GM18858 (cell line): Measurements from ENCODE around the gene MSI2.

Source experiments
- ATAC-seq: cut with Tn5 transposase; IDR thresholded peaks from one replicate; pipeline ENCODE4 v1.9.1; 2021; ENCODE audit not compliant: unreplicated experiment

The MSI2 gene

DNA sequence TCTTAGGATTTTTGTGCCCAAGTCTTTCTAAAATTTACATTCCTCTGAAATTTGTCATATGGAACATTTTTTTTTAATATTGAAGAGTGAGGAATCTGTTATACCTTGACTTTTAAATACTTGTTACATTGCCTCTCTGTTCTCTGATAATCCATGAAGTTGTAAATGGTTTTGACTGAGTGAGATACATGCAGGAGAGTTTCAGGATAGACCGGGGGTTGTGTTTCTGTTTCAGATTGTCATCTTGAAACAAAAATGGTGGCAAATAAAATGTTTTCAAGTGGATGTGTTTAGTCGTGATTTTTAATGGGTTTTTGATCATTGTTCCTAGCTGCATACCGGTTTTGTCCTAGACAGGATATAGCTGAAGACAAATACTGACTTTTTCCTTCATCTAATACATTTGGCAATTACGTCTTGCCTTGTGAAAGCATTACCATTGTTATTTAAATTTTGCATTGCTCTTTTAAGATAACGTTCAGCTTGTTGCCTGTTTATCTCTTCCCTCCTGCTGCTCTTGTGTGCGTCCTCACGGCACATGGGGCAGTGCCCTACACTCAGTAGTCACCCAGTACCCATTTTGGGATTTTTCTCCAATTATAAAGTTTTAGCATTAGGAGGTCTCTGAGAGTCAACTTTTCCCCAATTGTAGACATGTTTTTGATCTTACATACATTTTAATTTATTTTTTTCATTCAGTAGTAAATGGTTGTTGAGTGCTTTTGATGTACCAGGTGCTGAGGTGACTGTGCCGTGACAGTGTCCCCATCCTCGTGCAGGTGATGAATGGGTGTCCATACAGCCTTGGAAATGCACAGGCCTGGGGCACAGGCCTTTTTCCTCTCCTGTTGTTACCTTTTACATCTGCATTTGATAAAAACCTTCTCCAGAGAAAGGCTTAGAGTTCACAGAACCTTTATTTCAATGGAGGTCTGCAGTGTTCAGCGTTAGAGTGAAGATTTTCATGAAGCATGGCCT lies 169.9 kb downstream of the MSI2 start:
- ATAC-seq: no peak

DNA sequence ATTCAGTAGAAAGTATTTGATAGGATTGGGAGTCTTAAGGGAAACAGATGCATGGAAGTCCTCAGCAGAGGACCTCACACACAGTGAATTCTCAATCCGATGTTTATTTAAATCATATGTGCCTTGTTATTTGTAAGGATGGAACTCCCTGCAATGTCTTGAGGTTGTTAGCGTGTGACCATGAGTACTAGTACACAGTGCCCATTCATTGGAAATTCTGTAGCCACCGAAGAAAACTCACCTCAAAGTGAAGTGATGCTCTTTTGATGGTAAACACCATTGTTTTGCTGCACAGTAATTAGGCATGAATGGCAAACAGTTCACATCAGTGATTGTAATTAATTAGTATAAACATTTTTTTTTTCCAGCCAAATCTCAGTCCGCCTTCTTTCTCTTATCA lies 173.6 kb downstream of the MSI2 start:
- no peak for ATAC-seq

- no peak for ATAC-seq
Measured at GRCh38 chr17:57431415-57431814, 175.1 kb downstream of the MSI2 start.

DNA sequence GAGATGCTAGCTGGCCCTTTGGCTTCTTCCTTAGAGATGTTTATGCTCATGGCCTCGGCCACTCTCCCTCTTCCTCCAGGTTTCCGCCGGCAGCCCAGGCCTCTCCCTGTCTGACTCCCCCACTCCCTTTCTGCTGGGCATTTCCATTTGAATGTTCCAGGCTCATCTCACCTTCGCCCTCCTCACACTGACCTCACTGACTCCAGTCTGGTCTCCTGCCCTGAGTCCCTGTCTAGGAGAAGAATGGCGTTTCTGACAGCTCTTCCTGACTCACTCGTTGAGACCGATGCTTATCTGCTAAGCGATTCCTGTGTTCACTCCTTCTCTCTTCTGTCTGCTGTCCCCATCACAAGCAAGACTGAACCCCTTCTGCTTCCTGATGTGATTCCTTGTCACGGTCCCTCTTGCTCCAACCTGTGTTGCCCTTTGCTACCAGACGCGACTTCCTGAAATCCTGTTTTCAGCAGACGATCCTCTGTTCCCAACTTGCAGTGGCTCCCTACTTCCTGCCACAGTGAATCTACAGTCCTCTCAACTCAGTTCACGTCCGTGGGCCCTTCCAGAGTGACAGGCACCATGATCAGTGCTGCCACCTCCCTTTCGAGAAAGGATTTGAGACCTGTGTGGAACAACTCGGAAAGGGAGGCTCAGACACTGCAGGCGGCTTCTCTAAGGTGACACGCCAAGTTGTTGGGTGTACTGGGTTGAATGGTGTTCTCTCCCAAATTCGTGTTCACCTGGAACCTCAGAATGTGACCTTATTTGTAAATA lies 176.4 kb downstream of the MSI2 start:
- no peak for ATAC-seq

- ATAC-seq: no peak
Measured at GRCh38 chr17:57433452-57433851, 177.1 kb downstream of the MSI2 start.

DNA sequence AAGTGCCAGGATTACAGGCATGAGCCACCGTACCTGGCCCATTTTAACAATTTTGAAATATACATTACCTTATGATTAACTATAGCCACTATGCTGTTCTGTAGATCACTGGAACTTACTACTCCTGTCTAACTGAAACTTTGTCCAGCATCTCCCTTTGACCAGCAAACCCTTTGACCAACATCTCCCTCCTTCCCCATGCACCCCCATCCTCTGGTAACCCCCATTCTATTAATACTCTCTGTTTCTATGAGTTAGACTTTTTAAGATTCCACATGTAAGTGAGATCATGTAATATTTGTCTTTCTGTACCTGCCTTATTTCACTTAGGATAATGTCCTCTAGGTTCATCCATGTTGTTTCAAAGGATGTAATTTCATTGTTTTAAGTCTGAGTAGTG lies 178.0 kb downstream of the MSI2 start:
- no peak for ATAC-seq

DNA sequence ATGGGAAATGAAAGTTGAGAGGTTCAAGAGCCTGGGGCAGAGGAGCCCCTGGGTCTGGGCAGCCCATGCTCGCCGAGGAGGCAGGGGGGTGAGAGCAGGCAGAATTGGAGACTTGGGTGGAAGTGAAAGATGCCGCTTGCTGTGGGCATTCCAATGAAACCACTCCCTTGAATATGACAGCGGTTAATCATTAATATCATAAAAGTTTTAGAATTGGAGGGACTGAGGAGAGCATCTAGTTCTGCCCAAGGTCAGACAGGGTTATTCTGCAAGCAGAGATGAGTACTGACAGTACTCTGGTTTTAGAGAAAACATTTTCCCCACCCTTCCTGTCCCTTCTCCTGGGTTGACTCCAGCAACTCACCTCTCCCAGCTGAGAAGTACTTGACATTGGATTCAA lies 180.2 kb downstream of the MSI2 start:
- ATAC-seq: no peak

GRCh38 chr17:57438066-57438731 lies 181.9 kb downstream of the MSI2 start:
- no peak for ATAC-seq

GRCh38 chr17:57439651-57440050 lies 183.3 kb downstream of the MSI2 start:
- no peak for ATAC-seq

GRCh38 chr17:57440522-57441269 lies 184.4 kb downstream of the MSI2 start:
- peak; percentile 32 for ATAC-seq

DNA sequence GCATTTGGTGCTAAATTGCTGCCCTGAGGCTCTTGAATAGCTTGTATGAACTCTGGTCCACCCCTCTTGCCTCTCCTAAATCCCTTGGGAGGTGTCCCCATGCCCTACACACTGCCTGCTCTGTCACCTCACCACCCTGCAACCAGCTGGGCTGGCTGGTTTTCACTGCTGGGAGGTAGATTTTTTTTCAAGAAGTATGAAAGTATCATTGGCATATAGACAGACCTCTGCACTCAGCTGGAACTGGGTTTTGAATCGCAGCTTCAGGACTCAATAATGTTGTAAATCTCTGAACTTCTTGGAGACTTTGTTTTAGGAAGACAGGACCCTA lies 184.9 kb downstream of the MSI2 start:
- ATAC-seq: peak; percentile 33

- no peak for ATAC-seq
Measured at GRCh38 chr17:57442401-57442823, 186.1 kb downstream of the MSI2 start.

- ATAC-seq: no peak
Measured at GRCh38 chr17:57442914-57443571, 186.7 kb downstream of the MSI2 start.

DNA sequence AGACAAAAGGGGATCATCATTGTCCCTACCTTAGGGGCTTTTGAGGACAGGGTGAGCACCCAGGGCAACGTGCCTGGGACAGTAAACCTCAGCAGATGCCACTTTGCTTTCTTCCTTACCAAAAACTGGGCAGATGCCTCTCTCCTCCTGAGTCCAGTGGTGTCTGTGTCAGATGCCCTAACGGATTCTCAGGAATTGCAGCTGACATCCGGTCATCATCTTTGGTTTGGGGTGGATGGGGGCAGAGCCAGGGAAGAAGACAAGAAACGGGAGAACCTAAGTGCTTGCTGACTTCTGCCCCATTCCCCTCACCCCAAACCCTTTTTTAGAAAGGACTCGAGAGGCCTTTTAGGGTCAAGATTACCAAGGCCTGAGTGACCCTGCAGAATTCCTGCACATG lies 187.5 kb downstream of the MSI2 start:
- ATAC-seq: no peak

DNA sequence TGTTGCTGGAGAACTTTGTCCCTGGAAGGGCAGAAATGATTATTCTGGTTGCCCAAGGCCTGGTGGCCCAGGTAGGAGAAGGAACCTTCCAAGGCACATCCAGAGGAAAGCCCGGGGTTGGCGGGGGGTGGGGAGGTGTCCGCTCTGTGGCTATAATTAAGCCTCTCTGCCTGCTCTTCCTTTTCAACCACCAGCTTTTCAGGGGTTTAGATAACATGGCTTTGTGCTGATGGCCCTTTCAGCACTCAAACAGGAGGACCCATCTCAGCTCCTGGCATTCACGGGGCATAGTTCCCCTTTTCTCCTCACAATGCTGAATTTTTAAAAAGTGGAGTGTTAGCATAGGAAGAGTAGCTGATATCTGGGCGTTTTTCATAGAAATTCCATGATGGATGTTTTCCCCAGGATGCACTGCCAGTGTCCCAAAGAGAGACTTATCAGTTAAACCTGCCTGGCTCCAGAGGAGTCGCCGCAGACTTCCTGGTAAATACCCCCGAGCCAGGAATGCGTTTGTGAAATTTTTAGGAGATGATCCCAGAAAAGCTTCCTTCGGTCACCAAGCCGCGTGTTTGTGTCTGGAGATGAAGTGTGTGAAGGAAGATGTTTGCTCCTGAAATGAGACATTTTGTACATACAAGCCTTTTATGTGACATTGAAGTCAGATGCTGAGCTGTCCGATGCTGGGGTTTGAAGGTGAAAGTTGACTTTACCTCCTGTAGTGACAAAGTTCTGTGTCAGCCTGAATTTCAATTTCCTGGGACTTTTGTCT lies 188.5 kb downstream of the MSI2 start:
- ATAC-seq: no peak

GRCh38 chr17:57445772-57446472 lies 189.6 kb downstream of the MSI2 start:
- no peak for ATAC-seq

- ATAC-seq: no peak
Measured at GRCh38 chr17:57447357-57447989, 191.2 kb downstream of the MSI2 start.

- ATAC-seq: no peak
Measured at GRCh38 chr17:57447990-57448758, 191.9 kb downstream of the MSI2 start.
